HepG2 (cell line): ENCODE results near the gene RABL6. TPM values are rescaled to one million over a fixed set of nuclear protein-coding genes. Genes with fewer than 3 reads are reported as not detected.

Experiments used
- ATF2 ChIP-seq: sonication (generic); formaldehyde crosslinking; IDR thresholded peaks from 2 replicates; pipeline ENCODE4 v1.4.0; 2020; ENCODE audit warnings: missing genetic modification reagents
- CHD4 ChIP-seq: fragments of 200-600 bp; sonication (generic); IDR thresholded peaks from 2 replicates; pipeline ENCODE4 v1.7.0; 2017; ENCODE audit warnings: mild to moderate bottlenecking, low read length, borderline replicate concordance
- ETV6 ChIP-seq: sonication (generic); formaldehyde crosslinking; conservative IDR thresholded peaks from 2 replicates; pipeline ENCODE4 v1.4.0; 2020; ENCODE audit warnings: missing genetic modification reagents
- GATA4 ChIP-seq: sonication (generic); IDR thresholded peaks from 2 replicates; pipeline ENCODE4 v1.6.1; 2016; ENCODE audit warnings: antibody characterized with exemption, low read depth, borderline replicate concordance
- HIC2 ChIP-seq: sonication (generic); formaldehyde crosslinking; IDR thresholded peaks from 2 replicates; pipeline ENCODE4 v1.9.0; 2022; ENCODE audit warnings: low read depth, missing genetic modification reagents
- KLF15 ChIP-seq: sonication (generic); formaldehyde crosslinking; IDR thresholded peaks from 2 replicates; pipeline ENCODE4 v1.8.1; 2023; ENCODE audit warnings: borderline replicate concordance, mild to moderate bottlenecking, inconsistent platforms, missing genetic modification reagents, mixed read lengths
- MYPOP ChIP-seq: sonication (generic); formaldehyde crosslinking; IDR thresholded peaks from 2 replicates; pipeline ENCODE4 v1.8.1; 2023; ENCODE audit warnings: mild to moderate bottlenecking, moderate library complexity, missing genetic modification reagents
- POLR2G ChIP-seq: fragments of 200-400 bp; formaldehyde crosslinking; IDR thresholded peaks from 2 replicates; pipeline ENCODE4 v1.6.1; 2018; ENCODE audit warnings: mild to moderate bottlenecking, low read depth, low read length, moderate library complexity
- SNAI1 ChIP-seq: sonication (generic); formaldehyde crosslinking; IDR thresholded peaks from 2 replicates; pipeline ENCODE4 v1.5.0; 2020; ENCODE audit warnings: mild to moderate bottlenecking, missing genetic modification reagents, borderline replicate concordance
- SP2 ChIP-seq: sonication (generic); formaldehyde crosslinking; IDR thresholded peaks from 2 replicates; pipeline ENCODE4 v1.5.1; 2020; ENCODE audit warnings: mild to moderate bottlenecking, missing genetic modification reagents
- TEAD2 ChIP-seq: sonication (generic); formaldehyde crosslinking; IDR thresholded peaks from 2 replicates; pipeline ENCODE4 v1.9.0; 2021; ENCODE audit warnings: missing genetic modification reagents
- TSC22D2 ChIP-seq: sonication (generic); formaldehyde crosslinking; IDR thresholded peaks from 2 replicates; pipeline ENCODE4 v1.5.1; 2020; ENCODE audit warnings: missing genetic modification reagents, mild to moderate bottlenecking, borderline replicate concordance
- ZNF18 ChIP-seq: sonication (generic); formaldehyde crosslinking; IDR thresholded peaks from 2 replicates; pipeline ENCODE4 v1.8.0; 2022; ENCODE audit warnings: mild to moderate bottlenecking, missing genetic modification reagents; ENCODE audit not compliant: insufficient replicate concordance
- ZNF274 ChIP-seq: sonication (generic); formaldehyde crosslinking; IDR thresholded peaks from 2 replicates; pipeline ENCODE4 v1.5.1; 2020; ENCODE audit warnings: mild to moderate bottlenecking, missing genetic modification reagents
- ZNF317 ChIP-seq: sonication (generic); formaldehyde crosslinking; IDR thresholded peaks from 2 replicates; pipeline ENCODE4 v1.5.0; 2020; ENCODE audit warnings: mild to moderate bottlenecking, missing genetic modification reagents
- ZNF512 ChIP-seq: sonication (generic); formaldehyde crosslinking; IDR thresholded peaks from 2 replicates; pipeline ENCODE4 v1.4.0; 2020; ENCODE audit warnings: mild to moderate bottlenecking, missing genetic modification reagents
- ZNF557 ChIP-seq: sonication (generic); formaldehyde crosslinking; IDR thresholded peaks from 2 replicates; pipeline ENCODE4 v1.4.0; 2020; ENCODE audit warnings: missing genetic modification reagents
- ZNF558 ChIP-seq: sonication (generic); formaldehyde crosslinking; IDR thresholded peaks from 2 replicates; pipeline ENCODE4 v1.9.0; 2022; ENCODE audit warnings: mild to moderate bottlenecking, missing genetic modification reagents, borderline replicate concordance
- ZSCAN9 ChIP-seq: IDR thresholded peaks from 2 replicates; pipeline ENCODE4 v1.6.1; 2016; ENCODE audit warnings: borderline replicate concordance
- polyA plus RNA-seq, 8 experiments: library from polyadenylated mRNA; depleted of rRNA in 3 of 8; stranded (reverse) in 7 of 8; unstranded in 1 of 8; fragments of >200 nt; fragmentation: Illumina TruSeq in 4 of 8; extraction: Trizol in 4 of 8; gene quantifications; 2 replicates each; pipeline versions ENCODE4 v1.2.1 to v1.2.3, GENCODE V29; 2011 to 2016; ENCODE audit warnings: low read depth in 4 of 8, missing spikeins in 1 of 8, mixed read lengths in 1 of 8; ENCODE audit not compliant: insufficient read depth in 1 of 8
- total RNA-seq, 5 experiments: library from RNA; depleted of rRNA; stranded (reverse); fragments of >200 nt; fragmentation: Illumina TruSeq; extraction: Trizol; gene quantifications; 2 replicates each; pipeline ENCODE4 v1.2.3, GENCODE V29; 2016; ENCODE audit warnings: low read depth in 1 of 5

Gene RABL6
- total and polyA plus RNA-seq, 2 of the 13 experiments (the other 11 are each of a cell fraction or from before 2014, with no cell fraction given) = 81.5 to 125 TPM

DNA sequence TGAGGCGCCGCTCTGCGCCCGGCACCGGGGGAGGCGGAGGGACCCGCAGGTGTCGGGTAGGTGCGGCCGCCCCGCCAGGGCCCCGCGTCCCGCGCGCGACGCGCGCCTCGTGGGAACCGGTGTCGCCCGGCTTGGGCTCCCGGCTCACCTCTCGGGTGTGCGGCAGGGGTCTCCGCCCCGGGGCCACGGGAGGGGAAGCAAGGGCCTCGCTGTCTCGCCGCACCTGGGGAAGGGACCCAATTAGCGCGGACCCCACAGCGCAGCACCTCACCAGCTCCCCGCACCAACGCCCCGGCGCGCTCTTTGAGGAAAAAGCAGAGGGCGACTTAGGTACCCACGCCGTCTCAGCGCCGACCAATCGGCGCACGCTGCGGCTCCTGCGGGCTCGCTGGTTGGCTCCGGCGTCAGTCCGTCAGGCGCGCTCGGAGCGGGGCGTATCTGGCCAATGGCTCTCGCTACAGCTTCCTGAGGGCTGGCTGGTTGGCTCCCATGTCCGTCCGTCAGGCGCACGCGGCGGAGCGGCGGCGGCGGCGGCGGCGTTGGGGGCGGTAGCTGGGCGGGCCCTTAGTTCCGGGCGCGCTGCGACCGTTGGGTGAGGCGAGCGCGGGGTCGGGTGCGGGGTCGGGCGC lies 78.3 kb downstream of the RABL6 start, which contains the start of gene TRAF2 (continued):
- TF ChIP-seq ZNF18 (CRISPR knock-in tag) (no peak), HIC2 (CRISPR knock-in tag) (no peak), ZSCAN9 (CRISPR knock-in tag) (peak; percentile 35; the same call in 1 of the 2 replicates), ATF2 (CRISPR knock-in tag) (peak; percentile 51; the same call in 1 of the 2 replicates), ZNF274 (CRISPR knock-in tag) (peak; percentile 59; the same call in 1 of the 2 replicates), CHD4 (no peak), TEAD2 (CRISPR knock-in tag) (no peak), GATA4 (peak; percentile 58; the same call in 1 of the 2 replicates), TSC22D2 (CRISPR knock-in tag) (no peak), MYPOP (CRISPR knock-in tag) (0 out of 2 replicates have a peak, but pooled peaks have one; percentile 78), SP2 (CRISPR knock-in tag) (peak; percentile 98), ZNF557 (CRISPR knock-in tag) (no peak), ZNF558 (CRISPR knock-in tag) (no peak), POLR2G (peak; percentile 93), ZNF512 (CRISPR knock-in tag) (no peak), ZNF317 (CRISPR knock-in tag) (no peak), SNAI1 (no peak), KLF15 (CRISPR knock-in tag) (0 out of 2 replicates have a peak, but pooled peaks have one; percentile 24), ETV6 (CRISPR knock-in tag) (peak; percentile 62; the same call in 1 of the 2 replicates)
